Esophagus squamous epithelium (tissue), 4 donors: ENCODE data around the gene GRIK3.

Experiments
- CTCF ChIP-seq, 6 experiments: fragments of 450-650 bp in 4 of 6; fragments of 200-600 bp in 2 of 6; sonication (generic) in 2 of 6; IDR thresholded peaks; one replicate each; pipeline ENCODE4 v1.5.1; 2016 to 2019; ENCODE audit warnings: antibody characterized with exemption in 6 of 6, mild to moderate bottlenecking in 4 of 6, moderate library complexity in 4 of 6
- POLR2A ChIP-seq, 4 donors: fragments of 450-650 bp; IDR thresholded peaks; one replicate each; pipeline ENCODE4 v1.6.1; 2017; ENCODE audit warnings: antibody characterized with exemption in 4 of 4, mild to moderate bottlenecking in 4 of 4, moderate library complexity in 3 of 4

- TF ChIP-seq CTCF (IDR thresholded peaks at IDR 0.05) (no peak), POLR2A (IDR thresholded peaks at IDR 0.05) (no peak)
Measured at GRCh38 chr1:36751525-36751924, 282.8 kb downstream of the GRIK3 start.
